ENCODE results near the gene HPS4. TPM values are rescaled to one million over a fixed set of nuclear protein-coding genes. Genes with fewer than 3 reads are reported as not detected.

The HPS4 gene
- total RNA-seq, 1 donor, result 28.1 TPM

DNA sequence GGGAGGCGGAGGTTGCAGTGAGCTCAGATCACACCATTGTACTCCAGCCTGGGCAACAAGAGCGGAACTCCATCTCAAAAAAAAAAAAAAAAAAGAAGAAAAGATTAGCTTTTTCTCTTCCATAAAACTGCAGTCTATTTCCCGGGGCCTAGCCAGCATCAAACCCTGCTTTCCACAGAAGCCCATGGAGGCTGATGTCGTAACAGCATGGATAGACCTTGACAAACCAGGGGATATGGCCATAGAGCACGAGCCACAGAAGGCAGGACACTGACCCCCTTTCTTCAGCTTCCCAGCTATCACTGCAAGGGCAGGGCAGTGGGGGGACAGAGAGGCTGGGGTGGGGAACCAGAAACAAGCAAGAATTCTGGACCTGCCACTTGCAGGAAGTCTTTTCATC, 21.5 kb downstream of the HPS4 start:
- DNase-seq (ENCODE audit: low read depth), result no peak
- TF ChIP-seq, protein P1, sequence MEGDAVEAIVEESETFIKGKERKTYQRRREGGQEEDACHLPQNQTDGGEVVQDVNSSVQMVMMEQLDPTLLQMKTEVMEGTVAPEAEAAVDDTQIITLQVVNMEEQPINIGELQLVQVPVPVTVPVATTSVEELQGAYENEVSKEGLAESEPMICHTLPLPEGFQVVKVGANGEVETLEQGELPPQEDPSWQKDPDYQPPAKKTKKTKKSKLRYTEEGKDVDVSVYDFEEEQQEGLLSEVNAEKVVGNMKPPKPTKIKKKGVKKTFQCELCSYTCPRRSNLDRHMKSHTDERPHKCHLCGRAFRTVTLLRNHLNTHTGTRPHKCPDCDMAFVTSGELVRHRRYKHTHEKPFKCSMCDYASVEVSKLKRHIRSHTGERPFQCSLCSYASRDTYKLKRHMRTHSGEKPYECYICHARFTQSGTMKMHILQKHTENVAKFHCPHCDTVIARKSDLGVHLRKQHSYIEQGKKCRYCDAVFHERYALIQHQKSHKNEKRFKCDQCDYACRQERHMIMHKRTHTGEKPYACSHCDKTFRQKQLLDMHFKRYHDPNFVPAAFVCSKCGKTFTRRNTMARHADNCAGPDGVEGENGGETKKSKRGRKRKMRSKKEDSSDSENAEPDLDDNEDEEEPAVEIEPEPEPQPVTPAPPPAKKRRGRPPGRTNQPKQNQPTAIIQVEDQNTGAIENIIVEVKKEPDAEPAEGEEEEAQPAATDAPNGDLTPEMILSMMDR (IDR thresholded peaks at IDR 0.05; ENCODE audit: insufficient read depth, low read depth, low read length), result no peak
- no peak overlapping the region for H3K4me3 ChIP-seq (ENCODE audit: low read depth, low read length)

- peak; percentile 36 for DNase-seq (ENCODE audit: low read depth)
- TF ChIP-seq, protein P1 (IDR thresholded peaks at IDR 0.05; ENCODE audit: insufficient read depth, low read depth, low read length), result peak; percentile 83
- H3K4me3 ChIP-seq (ENCODE audit: low read depth, low read length), result no peak overlapping the region
These were observed 22.3 kb downstream of the HPS4 start for GRCh38 chr22:26461188-26461810.

- H3K4me3 ChIP-seq (ENCODE audit: low read depth, low read length), result no peak overlapping the region
- DNase-seq (ENCODE audit: low read depth), result no peak
- TF ChIP-seq, protein P1 (IDR thresholded peaks at IDR 0.05; ENCODE audit: insufficient read depth, low read depth, low read length), result no peak
These were observed 23.4 kb downstream of the HPS4 start for GRCh38 chr22:26460202-26460601.

- no peak for DNase-seq (ENCODE audit: low read depth)
- TF ChIP-seq, protein P1 (IDR thresholded peaks at IDR 0.05; ENCODE audit: insufficient read depth, low read depth, low read length), result no peak
- no peak overlapping the region for H3K4me3 ChIP-seq (ENCODE audit: low read depth, low read length)
These were observed 25.8 kb downstream of the HPS4 start for GRCh38 chr22:26457661-26458272.

DNA sequence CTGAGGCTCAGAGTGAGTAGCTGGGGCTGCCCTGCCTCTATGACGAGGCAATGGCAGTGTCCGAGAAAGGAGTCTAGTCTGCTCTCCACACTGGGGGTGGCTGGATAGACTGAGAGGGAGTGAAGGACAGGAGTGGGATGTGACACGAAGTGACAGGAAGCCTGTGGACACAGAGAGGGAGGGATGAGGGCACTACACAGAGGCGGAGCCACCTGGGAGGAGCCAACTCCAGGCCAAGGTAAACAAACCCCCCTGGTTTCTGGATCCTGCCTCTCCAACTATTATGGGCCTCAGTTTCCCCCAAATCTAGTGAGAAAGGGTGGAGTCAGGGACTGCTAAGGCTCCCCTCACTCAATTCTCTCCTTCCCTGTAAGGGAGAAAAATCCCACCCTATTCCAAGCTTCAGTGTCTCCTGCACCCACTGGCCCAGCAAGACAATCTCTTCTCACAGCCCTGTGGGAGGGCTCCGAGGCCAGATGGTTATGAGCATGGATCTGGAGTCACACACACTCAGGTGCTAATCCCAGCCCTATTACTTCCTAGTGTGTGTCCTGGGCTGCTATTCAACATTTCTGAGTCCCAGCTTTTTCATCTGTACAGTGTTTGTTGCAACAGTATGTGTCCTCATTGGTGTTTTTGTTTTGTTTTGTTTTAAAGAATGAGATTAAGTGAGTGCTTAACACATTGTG, 29.6 kb downstream of the HPS4 start:
- no peak overlapping the region for H3K4me3 ChIP-seq (ENCODE audit: low read depth, low read length)
- no peak for DNase-seq (ENCODE audit: low read depth)
- TF ChIP-seq, protein P1 (IDR thresholded peaks at IDR 0.05; ENCODE audit: insufficient read depth, low read depth, low read length), result no peak

DNA sequence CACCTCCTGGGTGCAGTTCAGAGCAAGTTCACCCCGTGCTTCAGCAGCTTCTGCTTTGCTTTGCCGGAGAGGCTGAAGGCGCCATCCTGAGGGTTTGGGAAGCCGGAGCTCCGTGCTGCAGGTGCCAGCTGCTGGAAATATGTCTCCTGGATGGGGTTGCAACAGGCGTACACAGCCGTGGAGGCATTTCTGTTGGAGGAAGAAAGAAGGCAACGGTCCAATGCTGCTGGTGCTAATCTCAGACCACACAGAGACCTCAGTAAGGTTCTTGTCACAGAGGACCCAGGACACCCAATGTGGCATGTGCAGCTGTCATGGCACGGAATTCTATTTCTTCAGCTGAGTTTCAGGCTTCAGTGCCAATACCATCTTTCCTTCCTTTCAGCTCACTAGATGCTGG, 30.4 kb downstream of the HPS4 start:
- no peak for DNase-seq (ENCODE audit: low read depth)
- TF ChIP-seq, protein P1 (IDR thresholded peaks at IDR 0.05; ENCODE audit: insufficient read depth, low read depth, low read length), result no peak
- H3K4me3 ChIP-seq (ENCODE audit: low read depth, low read length), result no peak overlapping the region

Measured in fibroblast of villous mesenchyme (primary cell).